ENCODE measurements around the gene ABCB9. TPM values are rescaled to one million over a fixed set of nuclear protein-coding genes. Genes with fewer than 3 reads are reported as not detected.
"Not testable (repeated sequence)": the region's sequence is repeated elsewhere in the genome, so short reads cannot be mapped to it uniquely, and the experiment has no call there.

Gene ABCB9
- total and polyA plus RNA-seq, 7 donors = 1.2 to 5.3 (median 3.0) TPM

DNA sequence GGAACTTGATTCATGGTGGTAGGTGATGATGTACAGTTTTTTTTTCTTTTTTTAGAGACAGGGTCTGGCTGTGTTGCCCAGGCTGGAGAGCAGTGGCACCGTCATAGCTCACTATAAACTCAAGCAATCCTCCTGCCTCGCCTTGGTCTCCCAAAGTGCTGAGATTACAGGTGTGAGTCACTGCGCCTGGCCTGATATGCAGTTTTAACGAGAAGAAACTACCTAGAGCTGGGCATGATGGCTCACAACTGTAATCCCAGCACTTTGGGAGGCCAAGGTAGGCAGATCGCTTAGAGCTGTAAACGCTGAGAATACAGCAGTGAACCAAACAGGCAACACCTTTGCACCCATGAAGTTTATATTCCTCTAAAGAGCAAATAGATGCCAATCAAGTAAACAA lies 57.3 kb downstream of the ABCB9 start:
- no peak for DNase-seq
- Histone ChIP-seq H3K9me3 (no peaks in the 10 kb centered on the region), H3K36me3 (no peaks in the 10 kb centered on the region), H3K4me1 (no peaks in the 10 kb centered on the region), H3K27me3 (no peaks in the 10 kb centered on the region), H3K4me3 (no peak overlapping the region), H3K27ac (no peak overlapping the region)
- intact Hi-C loops (cut with DNase I) = no loop called here
- TF ChIP-seq, protein P1, sequence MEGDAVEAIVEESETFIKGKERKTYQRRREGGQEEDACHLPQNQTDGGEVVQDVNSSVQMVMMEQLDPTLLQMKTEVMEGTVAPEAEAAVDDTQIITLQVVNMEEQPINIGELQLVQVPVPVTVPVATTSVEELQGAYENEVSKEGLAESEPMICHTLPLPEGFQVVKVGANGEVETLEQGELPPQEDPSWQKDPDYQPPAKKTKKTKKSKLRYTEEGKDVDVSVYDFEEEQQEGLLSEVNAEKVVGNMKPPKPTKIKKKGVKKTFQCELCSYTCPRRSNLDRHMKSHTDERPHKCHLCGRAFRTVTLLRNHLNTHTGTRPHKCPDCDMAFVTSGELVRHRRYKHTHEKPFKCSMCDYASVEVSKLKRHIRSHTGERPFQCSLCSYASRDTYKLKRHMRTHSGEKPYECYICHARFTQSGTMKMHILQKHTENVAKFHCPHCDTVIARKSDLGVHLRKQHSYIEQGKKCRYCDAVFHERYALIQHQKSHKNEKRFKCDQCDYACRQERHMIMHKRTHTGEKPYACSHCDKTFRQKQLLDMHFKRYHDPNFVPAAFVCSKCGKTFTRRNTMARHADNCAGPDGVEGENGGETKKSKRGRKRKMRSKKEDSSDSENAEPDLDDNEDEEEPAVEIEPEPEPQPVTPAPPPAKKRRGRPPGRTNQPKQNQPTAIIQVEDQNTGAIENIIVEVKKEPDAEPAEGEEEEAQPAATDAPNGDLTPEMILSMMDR (IDR thresholded peaks at IDR 0.05) = no peak
- TF ChIP-seq POLR2A (IDR thresholded peaks at IDR 0.05) = no peak
- WGBS, 2 donors = 19 to 65% methylated on average over 6 of the region's 6 CpGs

DNA sequence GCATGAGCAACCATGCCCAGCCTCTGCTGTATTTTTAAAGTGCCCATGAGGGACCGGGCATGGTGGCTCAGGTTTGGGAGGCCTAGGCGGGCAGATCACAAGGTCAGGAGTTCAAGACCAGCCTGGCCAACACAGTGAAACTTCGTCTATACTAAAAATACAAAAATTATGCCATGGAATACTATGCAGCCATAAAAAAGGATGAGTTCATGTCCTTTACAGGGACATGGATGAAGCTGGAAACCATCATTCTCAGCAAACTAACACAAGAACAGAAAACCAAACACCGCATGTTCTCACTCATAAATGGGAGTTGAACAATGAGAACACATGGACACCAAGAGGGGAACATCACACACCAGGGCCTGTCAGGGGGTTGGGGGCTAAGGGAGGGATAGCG lies 61.0 kb downstream of the ABCB9 start:
- H3K4me3 ChIP-seq; H3K4me1 ChIP-seq; H3K27ac ChIP-seq; H3K27me3 ChIP-seq; H3K36me3 ChIP-seq; DNase-seq; intact Hi-C loops (cut with DNase I); H3K9me3 ChIP-seq: not testable (repeated sequence)
- 96 to 97% methylated on average over 5 of the region's 5 CpGs for WGBS, 2 donors

DNA sequence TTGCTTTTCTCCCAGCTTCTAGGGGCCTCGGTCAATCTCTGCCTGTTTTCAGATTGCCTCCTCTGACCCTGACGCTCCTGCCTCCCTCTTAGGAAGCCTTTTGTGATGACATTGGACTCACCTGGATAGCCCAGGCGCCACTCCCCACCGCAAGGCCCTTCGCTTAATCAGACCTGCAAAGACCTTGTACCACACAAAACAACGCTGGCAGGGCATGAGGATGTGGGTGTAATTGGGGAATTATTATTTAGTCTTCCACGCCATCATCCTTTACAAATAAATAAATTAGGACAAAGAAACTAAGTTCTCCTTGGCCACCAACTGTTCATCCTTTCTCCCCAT lies 62.6 kb downstream of the ABCB9 start:
- Histone ChIP-seq H3K27ac (no peak overlapping the region), H3K4me1 (no peaks in the 10 kb centered on the region), H3K27me3 (no peaks in the 10 kb centered on the region), H3K9me3 (no peaks in the 10 kb centered on the region), H3K36me3 (no peaks in the 10 kb centered on the region), H3K4me3 (no peak overlapping the region)
- intact Hi-C loops (cut with DNase I) = no loop called here
- TF ChIP-seq POLR2A (IDR thresholded peaks at IDR 0.05) (no peak), POLR2AphosphoS5 (IDR thresholded peaks at IDR 0.05) (no peak), EP300 (IDR thresholded peaks at IDR 0.05) (no peak)
- TF ChIP-seq, protein P1 (IDR thresholded peaks at IDR 0.05) = no peak
- no peak for DNase-seq
- WGBS, 2 donors = 22 to 64% methylated on average over 7 of the region's 7 CpGs

DNA sequence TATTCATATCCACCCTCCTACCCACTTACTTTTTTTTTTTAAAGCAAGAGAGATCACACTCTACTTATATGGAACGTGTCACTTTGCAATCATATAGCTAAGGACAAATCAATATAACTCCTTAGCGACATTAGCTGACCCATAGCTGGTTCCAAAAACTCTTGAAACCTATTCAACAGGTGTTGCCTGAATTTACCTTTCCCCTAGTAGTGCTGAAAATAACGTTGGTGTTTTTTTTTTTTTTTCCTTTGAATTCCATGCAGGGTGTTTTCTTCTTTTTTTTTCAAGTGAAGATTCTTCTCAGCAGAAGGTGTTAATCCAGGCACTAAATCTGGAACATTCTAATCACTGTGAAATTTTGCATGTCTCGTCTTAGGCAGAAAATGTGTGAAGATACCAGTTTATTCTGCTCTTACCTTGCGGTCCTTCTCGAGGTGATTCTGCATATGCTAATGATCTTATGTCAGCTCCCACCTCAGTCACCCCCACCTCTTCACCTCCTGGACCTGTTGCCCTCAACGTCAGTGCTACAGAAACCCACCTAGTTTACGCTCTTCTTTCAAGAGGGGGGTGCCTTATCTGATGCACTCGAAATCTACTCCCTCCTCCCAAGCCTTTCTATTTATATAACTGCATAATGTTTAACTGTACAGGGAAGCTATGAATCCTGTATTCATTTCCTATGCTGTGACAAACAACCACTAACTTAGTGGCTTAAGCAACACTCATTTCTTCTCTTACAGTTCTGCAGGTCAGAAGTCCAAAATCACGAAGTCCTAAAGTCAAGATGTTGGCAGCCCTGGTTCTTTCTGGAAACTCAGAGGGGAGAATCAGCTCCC lies 63.2 kb downstream of the ABCB9 start:
- TF ChIP-seq POLR2AphosphoS5 (IDR thresholded peaks at IDR 0.05) (no peak), EP300 (IDR thresholded peaks at IDR 0.05) (no peak), POLR2A (IDR thresholded peaks at IDR 0.05) (no peak)
- TF ChIP-seq, protein P1 (IDR thresholded peaks at IDR 0.05) = no peak
- intact Hi-C loops (cut with DNase I) = no loop called here
- no peaks in the 10 kb centered on the region for H3K4me1 ChIP-seq
- WGBS, 2 donors = 11 to 37% methylated on average over 10 of the region's 10 CpGs
- no peaks in the 10 kb centered on the region for H3K9me3 ChIP-seq
- no peak overlapping the region for H3K27ac ChIP-seq
- no peak for DNase-seq
- H3K27me3 ChIP-seq = no peaks in the 10 kb centered on the region
- no peaks in the 10 kb centered on the region for H3K36me3 ChIP-seq
- no peak overlapping the region for H3K4me3 ChIP-seq

DNA sequence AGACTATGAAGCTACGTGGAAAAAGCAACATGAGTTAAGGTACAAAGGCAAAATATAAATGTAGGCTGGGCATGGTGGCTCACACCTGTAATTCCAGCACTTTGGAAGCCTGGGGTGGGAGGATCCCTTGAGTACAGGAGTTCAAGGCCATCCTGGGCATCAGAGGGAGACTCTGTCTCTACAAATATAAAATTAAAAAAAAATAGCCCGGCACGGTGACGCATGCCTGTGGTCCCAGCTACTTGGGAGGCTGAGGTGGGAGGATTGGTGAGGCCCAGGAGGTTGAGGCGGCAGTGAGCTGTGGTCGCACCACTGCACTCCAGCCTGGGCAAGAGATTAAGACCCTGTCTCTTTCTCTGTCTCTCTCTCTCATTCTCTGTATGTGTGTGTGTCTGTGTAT lies 66.4 kb downstream of the ABCB9 start:
- intact Hi-C loops (cut with DNase I) = loop anchor here (5.0 kb wide), 1 partner anchor 67 kb away; the partner anchor contains the start of gene ABCB9

More for the DNA sequence above, 66.4 kb downstream of the ABCB9 start:
- Histone ChIP-seq H3K27ac (no peak overlapping the region), H3K27me3 (no peaks in the 10 kb centered on the region), H3K4me3 (no peak overlapping the region), H3K9me3 (no peaks in the 10 kb centered on the region), H3K4me1 (peaks cover 0 to 5% (median 3%) of the 10 kb centered on the region in 4 donors), H3K36me3 (no peaks in the 10 kb centered on the region)
- no peak for TF ChIP-seq POLR2AphosphoS5 (IDR thresholded peaks at IDR 0.05)
- TF ChIP-seq, protein P1 (IDR thresholded peaks at IDR 0.05) = no peak
- TF ChIP-seq EP300 (IDR thresholded peaks at IDR 0.05) = no peak
- TF ChIP-seq POLR2A (IDR thresholded peaks at IDR 0.05) = no peak
- 93 to 94% methylated on average over 6 of the region's 6 CpGs for WGBS, 2 donors
- no peak for DNase-seq

Data from sigmoid colon (tissue), 7 donors.